Esophagus muscularis mucosa (tissue), 4 donors: ENCODE measurements around the gene P2RY6.

Source experiments
- EP300 ChIP-seq: sonication (generic); formaldehyde crosslinking; IDR thresholded peaks from one replicate; pipeline ENCODE4 v1.6.1; 2017; ENCODE audit warnings: antibody characterized with exemption
- POLR2A ChIP-seq: fragments of 450-650 bp; IDR thresholded peaks from one replicate; pipeline ENCODE4 v1.6.1; 2017; ENCODE audit warnings: antibody characterized with exemption, moderate library complexity, mild to moderate bottlenecking, low read depth
- POLR2AphosphoS5 ChIP-seq, 2 donors: sonication (generic); formaldehyde crosslinking; IDR thresholded peaks; one replicate each; pipeline ENCODE4 v1.6.1; 2017; ENCODE audit warnings: antibody characterized with exemption in 2 of 2
- TF ChIP-seq, protein P1 (sequence below), 3 experiments: fragments of 200-600 bp in 2 of 3; fragments of 450-650 bp in 1 of 3; sonication (generic) in 2 of 3; IDR thresholded peaks; one replicate each; pipeline ENCODE4 v1.5.1; 2017 to 2019; ENCODE audit warnings: antibody characterized with exemption in 3 of 3, mild to moderate bottlenecking in 2 of 3, moderate library complexity in 1 of 3

DNA sequence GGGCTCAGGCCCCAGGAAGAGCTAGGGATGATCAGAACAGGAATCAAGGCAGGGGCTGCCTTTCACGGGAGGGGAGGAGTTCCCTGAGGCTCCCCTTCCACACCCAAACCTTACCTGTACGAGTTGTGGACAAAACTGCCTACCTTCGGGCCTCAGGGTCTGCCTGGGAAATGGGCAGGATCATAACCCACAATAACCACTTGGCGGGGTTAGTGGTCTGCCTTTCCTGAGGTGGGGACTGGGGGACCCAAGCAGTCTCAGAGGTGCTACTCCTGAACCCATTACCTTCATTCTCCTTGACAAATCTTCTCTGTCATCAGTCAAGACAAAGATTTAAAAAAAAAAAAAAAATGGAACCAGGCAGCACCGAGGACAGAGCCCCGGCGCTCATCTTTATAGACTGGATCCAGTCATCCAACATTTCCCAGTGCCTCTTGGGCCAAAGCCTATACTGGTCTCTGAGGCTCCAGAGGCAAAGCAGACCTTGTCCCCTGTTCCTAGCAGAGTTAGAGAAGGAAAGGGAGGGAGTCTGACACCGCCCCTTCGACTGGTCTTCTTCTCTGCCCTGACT lies 14.2 kb downstream of the P2RY6 start:
- TF ChIP-seq, protein P1, sequence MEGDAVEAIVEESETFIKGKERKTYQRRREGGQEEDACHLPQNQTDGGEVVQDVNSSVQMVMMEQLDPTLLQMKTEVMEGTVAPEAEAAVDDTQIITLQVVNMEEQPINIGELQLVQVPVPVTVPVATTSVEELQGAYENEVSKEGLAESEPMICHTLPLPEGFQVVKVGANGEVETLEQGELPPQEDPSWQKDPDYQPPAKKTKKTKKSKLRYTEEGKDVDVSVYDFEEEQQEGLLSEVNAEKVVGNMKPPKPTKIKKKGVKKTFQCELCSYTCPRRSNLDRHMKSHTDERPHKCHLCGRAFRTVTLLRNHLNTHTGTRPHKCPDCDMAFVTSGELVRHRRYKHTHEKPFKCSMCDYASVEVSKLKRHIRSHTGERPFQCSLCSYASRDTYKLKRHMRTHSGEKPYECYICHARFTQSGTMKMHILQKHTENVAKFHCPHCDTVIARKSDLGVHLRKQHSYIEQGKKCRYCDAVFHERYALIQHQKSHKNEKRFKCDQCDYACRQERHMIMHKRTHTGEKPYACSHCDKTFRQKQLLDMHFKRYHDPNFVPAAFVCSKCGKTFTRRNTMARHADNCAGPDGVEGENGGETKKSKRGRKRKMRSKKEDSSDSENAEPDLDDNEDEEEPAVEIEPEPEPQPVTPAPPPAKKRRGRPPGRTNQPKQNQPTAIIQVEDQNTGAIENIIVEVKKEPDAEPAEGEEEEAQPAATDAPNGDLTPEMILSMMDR (IDR thresholded peaks at IDR 0.05), result no peak
- TF ChIP-seq POLR2AphosphoS5 (IDR thresholded peaks at IDR 0.05), result no peak
- TF ChIP-seq EP300, result no peak
- TF ChIP-seq POLR2A, result no peak
